Muscle of leg (tissue), 11 donors: ENCODE results near the gene SH3GL1. TPM values are rescaled to one million over a fixed set of nuclear protein-coding genes. Genes with fewer than 3 reads are reported as not detected.

Experiments
- DNase-seq: peaks from one replicate; pipeline ENCODE4 v3.0.0; 2013
- H3K27ac ChIP-seq: one replicate; pipeline ENCODE4 v1.5.1; 2013; ENCODE audit warnings: mild to moderate bottlenecking, low read length, control low read depth
- H3K27me3 ChIP-seq: one replicate; pipeline ENCODE4 v1.6.1; 2013; ENCODE audit warnings: low read length; ENCODE audit not compliant: control insufficient read depth, insufficient read depth
- H3K36me3 ChIP-seq: one replicate; pipeline ENCODE4 v1.6.1; 2013; ENCODE audit warnings: low read length; ENCODE audit not compliant: control insufficient read depth, insufficient read depth
- H3K4me1 ChIP-seq: one replicate; pipeline ENCODE4 v1.6.1; 2013; ENCODE audit warnings: low read length; ENCODE audit not compliant: control insufficient read depth, insufficient read depth
- H3K4me3 ChIP-seq: one replicate; pipeline ENCODE4 v1.5.1; 2013; ENCODE audit warnings: low read length, control low read depth
- H3K9me3 ChIP-seq: replicated peaks from 2 replicates; pipeline ENCODE4 v1.6.1; 2013; ENCODE audit warnings: low read depth, low read length; ENCODE audit not compliant: control insufficient read depth
- WGBS: methylation state at CpG from one replicate; pipeline ENCODE4 v1.1.5; 2013; ENCODE audit warnings: missing lambda C conversion rate; ENCODE audit not compliant: insufficient coverage; 5-methylcytosine and 5-hydroxymethylcytosine counted together
- polyA plus RNA-seq, 8 donors: library from polyadenylated mRNA; unstranded; fragments of 120-200 nt; gene quantifications; one replicate each; pipeline versions ENCODE4 v1.2.1 to v1.2.3, GENCODE V29; 2013; ENCODE audit warnings: inconsistent platforms in 1 of 8, low replicate concordance in 1 of 8; ENCODE audit not compliant: insufficient read length in 8 of 8, insufficient read depth in 1 of 8
- total RNA-seq: library from RNA; stranded (reverse); fragments of 120-200 nt; gene quantifications from one replicate; pipeline ENCODE4 v1.2.4, GENCODE V29; 2013

Gene SH3GL1
- total and polyA plus RNA-seq, 9 donors = 29.1 to 77.9 (median 69.7) TPM

GRCh38 chr19:4370418-4371041 is 29.8 kb downstream of the SH3GL1 start:
- Histone ChIP-seq H3K4me3 (no peak overlapping the region), H3K9me3 (no peaks in the 10 kb centered on the region), H3K4me1 (peaks cover 94% of the 10 kb centered on the region), H3K36me3 (peaks cover 22% of the 10 kb centered on the region), H3K27me3 (no peaks in the 10 kb centered on the region), H3K27ac (peak overlapping the region; percentile 69)
- no peak for DNase-seq
- WGBS = 84% methylated on average over 9 of the region's 15 CpGs

- peak; percentile 62 for DNase-seq
- no peak overlapping the region for H3K4me3 ChIP-seq
- WGBS = 22% methylated on average over 18 of the region's 21 CpGs
- H3K27me3 ChIP-seq = no peaks in the 10 kb centered on the region
- H3K4me1 ChIP-seq = peaks cover 87% of the 10 kb centered on the region
- no peaks in the 10 kb centered on the region for H3K9me3 ChIP-seq
- H3K36me3 ChIP-seq = peaks cover 28% of the 10 kb centered on the region
- H3K27ac ChIP-seq = peak overlapping the region; percentile 69
These were observed 30.5 kb downstream of the SH3GL1 start for GRCh38 chr19:4369888-4370260.

GRCh38 chr19:4369109-4369887 is 31.0 kb downstream of the SH3GL1 start:
- WGBS = 36% methylated on average over 6 of the region's 25 CpGs
- peak overlapping the region; percentile 54 for H3K27ac ChIP-seq
- H3K4me1 ChIP-seq = peaks cover 81% of the 10 kb centered on the region
- H3K9me3 ChIP-seq = no peaks in the 10 kb centered on the region
- H3K36me3 ChIP-seq = peaks cover 33% of the 10 kb centered on the region
- no peak overlapping the region for H3K4me3 ChIP-seq
- no peaks in the 10 kb centered on the region for H3K27me3 ChIP-seq
- peak; percentile 66 for DNase-seq

- H3K4me1 ChIP-seq = peaks cover 71% of the 10 kb centered on the region
- no peak overlapping the region for H3K4me3 ChIP-seq
- H3K27ac ChIP-seq = peak overlapping the region; percentile 54
- H3K9me3 ChIP-seq = no peaks in the 10 kb centered on the region
- 57% methylated on average over 13 of the region's 19 CpGs for WGBS
- DNase-seq = peak; percentile 61
- no peaks in the 10 kb centered on the region for H3K27me3 ChIP-seq
- peaks cover 43% of the 10 kb centered on the region for H3K36me3 ChIP-seq
These were observed 32.1 kb downstream of the SH3GL1 start for GRCh38 chr19:4368128-4368820.

- Histone ChIP-seq H3K4me3 (no peak overlapping the region), H3K9me3 (no peaks in the 10 kb centered on the region), H3K27me3 (no peaks in the 10 kb centered on the region), H3K36me3 (peaks cover 49% of the 10 kb centered on the region), H3K27ac (no peak overlapping the region), H3K4me1 (peaks cover 66% of the 10 kb centered on the region)
- peak; percentile 31 for DNase-seq
- 82% methylated on average over 10 of the region's 13 CpGs for WGBS
These were observed 32.6 kb downstream of the SH3GL1 start for GRCh38 chr19:4367781-4368127.

GRCh38 chr19:4367336-4367723 is 33.0 kb downstream of the SH3GL1 start:
- H3K36me3 ChIP-seq = peaks cover 53% of the 10 kb centered on the region
- H3K4me1 ChIP-seq = peaks cover 62% of the 10 kb centered on the region

GRCh38 chr19:4366666-4367335 is 33.5 kb downstream of the SH3GL1 start:
- H3K36me3 ChIP-seq = peaks cover 56% of the 10 kb centered on the region
- H3K4me3 ChIP-seq = no peak overlapping the region
- no peaks in the 10 kb centered on the region for H3K27me3 ChIP-seq
- H3K9me3 ChIP-seq = no peaks in the 10 kb centered on the region
- H3K27ac ChIP-seq = no peak overlapping the region
- 83% methylated on average over 7 of the region's 16 CpGs for WGBS
- H3K4me1 ChIP-seq = peaks cover 56% of the 10 kb centered on the region
- no peak for DNase-seq

More at GRCh38 chr19:4367336-4367723, 33.0 kb downstream of the SH3GL1 start:
- WGBS = 88% methylated on average over 9 of the region's 10 CpGs
- Histone ChIP-seq H3K4me3 (no peak overlapping the region), H3K27ac (no peak overlapping the region), H3K9me3 (no peaks in the 10 kb centered on the region), H3K27me3 (no peaks in the 10 kb centered on the region)
- no peak for DNase-seq

GRCh38 chr19:4365791-4366665 is 34.3 kb downstream of the SH3GL1 start:
- H3K4me1 ChIP-seq = peaks cover 49% of the 10 kb centered on the region
- no peaks in the 10 kb centered on the region for H3K9me3 ChIP-seq
- no peak overlapping the region for H3K27ac ChIP-seq
- H3K27me3 ChIP-seq = no peaks in the 10 kb centered on the region
- peaks cover 63% of the 10 kb centered on the region for H3K36me3 ChIP-seq
- WGBS = 90% methylated on average over 14 of the region's 19 CpGs
- DNase-seq = peak; percentile 17
- H3K4me3 ChIP-seq = no peak overlapping the region

GRCh38 chr19:4365341-4365740 is 35.0 kb downstream of the SH3GL1 start:
- WGBS = 81% methylated on average over 9 of the region's 16 CpGs
- Histone ChIP-seq H3K4me3 (no peak overlapping the region), H3K27me3 (no peaks in the 10 kb centered on the region), H3K36me3 (peaks cover 70% of the 10 kb centered on the region), H3K4me1 (peaks cover 44% of the 10 kb centered on the region), H3K27ac (no peak overlapping the region), H3K9me3 (no peaks in the 10 kb centered on the region)
- no peak for DNase-seq
